G401.6 (cell line): ENCODE measurements around the gene CSK.
A peak's percentile ranks its signal among the peaks of the same experiment; 100 is the strongest.

Source experiments
- FAIRE-seq: peaks from 2 replicates; lab custom pipeline; 2012; peaks lifted over from hg19 to GRCh38; lab: Jason Lieb, UNC

The CSK gene

GRCh38 chr15:74801311-74801997 is 19.6 kb downstream of the CSK start:
- no peak for FAIRE-seq

- FAIRE-seq: no peak
Observed at GRCh38 chr15:74802290-74802689, 20.4 kb downstream of the CSK start.

- FAIRE-seq: no peak
Observed at GRCh38 chr15:74802862-74803447, 21.1 kb downstream of the CSK start.

- no peak for FAIRE-seq
Observed at GRCh38 chr15:74804935-74805334, 23.1 kb downstream of the CSK start.

GRCh38 chr15:74807282-74807681 is 25.4 kb downstream of the CSK start:
- FAIRE-seq: no peak

- FAIRE-seq: no peak
Observed at GRCh38 chr15:74808078-74808839, 26.4 kb downstream of the CSK start.

GRCh38 chr15:74808840-74809229 is 27.0 kb downstream of the CSK start:
- FAIRE-seq: no peak

DNA sequence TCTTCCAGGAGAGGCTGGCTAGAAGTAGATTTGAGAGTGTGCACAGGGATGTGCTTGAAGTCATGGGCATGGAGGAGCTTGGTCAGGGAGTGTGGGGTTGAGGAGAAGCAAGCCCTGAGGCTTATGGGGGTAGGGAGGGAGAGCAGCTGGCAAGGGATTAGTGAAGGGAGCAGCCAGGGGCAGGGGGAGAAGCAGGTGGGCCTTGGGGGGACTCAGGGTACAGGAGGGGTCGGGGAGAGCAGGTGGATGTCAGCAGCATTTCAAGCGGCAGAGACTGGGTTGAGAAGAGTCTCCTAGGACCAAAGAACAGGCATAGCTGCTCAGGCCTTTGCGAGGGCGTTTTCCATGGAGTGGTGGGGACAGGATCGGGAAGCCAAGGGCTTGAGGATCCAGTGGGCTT is 27.4 kb downstream of the CSK start:
- no peak for FAIRE-seq

- FAIRE-seq: peak; percentile 56
Observed at GRCh38 chr15:74809956-74810355, 28.1 kb downstream of the CSK start.

DNA sequence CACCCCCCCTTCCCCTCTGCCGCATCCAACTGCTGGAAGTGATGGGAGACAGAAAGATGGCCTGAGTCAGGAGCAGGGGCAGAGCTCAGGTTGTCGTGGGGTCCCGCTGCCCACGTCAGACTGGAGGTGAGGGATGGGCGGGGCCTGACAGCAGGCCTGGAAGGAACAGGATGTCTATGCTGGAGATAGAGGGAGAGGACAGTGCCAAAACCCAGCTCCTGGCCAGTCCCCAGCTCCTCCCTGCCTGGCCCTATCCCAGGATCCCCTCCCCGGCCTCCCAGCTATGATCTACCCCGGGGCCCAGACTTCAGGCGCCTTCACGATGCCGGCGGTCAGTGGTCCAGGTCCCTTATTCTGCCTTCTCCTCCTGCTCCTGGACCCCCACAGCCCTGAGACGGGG is 30.7 kb downstream of the CSK start, which contains the start of gene LMAN1L:
Gene LMAN1L (plus strand): TSS at position 303 of the 400 bp plus-strand sequence. CDS start 20 bp downstream, at position 323.
- no peak for FAIRE-seq

DNA sequence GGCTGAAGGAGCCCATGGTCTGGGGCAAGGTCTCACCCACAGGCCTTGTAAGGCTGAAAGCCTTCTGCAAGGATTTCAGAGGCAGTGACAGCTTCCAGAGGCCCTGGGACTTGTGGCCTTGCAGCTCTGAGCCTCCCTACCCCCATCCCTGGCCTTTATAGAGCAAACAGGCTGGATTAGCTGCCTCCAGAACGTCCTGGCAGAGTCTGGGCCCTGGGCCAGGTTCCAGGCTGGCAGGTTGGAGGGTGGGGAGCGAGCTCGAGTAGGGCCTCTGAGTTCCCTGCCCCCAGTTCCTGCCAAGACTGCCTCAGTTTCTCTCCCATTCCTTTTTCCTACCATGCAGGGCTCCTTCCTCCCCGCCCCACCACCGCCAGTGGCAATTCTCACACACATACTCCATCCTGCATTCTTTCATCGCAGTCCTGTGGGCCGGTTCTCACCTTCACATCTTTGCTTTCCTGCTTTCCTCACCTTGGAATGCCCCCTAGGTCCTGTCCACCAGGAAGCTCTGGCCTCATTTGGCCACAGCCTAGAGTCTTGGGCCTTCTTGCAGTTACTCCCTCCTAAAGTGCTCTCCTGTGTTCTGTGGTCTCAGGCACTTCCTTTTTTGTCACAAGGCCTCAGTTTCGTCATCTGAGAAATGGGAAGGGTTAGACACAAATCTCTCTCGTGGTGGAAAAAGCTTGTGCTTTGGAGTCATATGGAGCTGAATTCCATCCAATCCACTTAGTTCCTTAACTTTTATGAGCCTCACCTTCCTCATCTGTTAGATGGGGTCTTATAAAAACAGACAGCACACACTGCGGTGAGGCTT is 33.4 kb downstream of the CSK start:
- no peak for FAIRE-seq

GRCh38 chr15:74815961-74816360 is 34.1 kb downstream of the CSK start:
- no peak for FAIRE-seq

GRCh38 chr15:74816624-74817369 is 34.9 kb downstream of the CSK start:
- no peak for FAIRE-seq

- no peak for FAIRE-seq
Observed at GRCh38 chr15:74817370-74817737, 35.5 kb downstream of the CSK start.

DNA sequence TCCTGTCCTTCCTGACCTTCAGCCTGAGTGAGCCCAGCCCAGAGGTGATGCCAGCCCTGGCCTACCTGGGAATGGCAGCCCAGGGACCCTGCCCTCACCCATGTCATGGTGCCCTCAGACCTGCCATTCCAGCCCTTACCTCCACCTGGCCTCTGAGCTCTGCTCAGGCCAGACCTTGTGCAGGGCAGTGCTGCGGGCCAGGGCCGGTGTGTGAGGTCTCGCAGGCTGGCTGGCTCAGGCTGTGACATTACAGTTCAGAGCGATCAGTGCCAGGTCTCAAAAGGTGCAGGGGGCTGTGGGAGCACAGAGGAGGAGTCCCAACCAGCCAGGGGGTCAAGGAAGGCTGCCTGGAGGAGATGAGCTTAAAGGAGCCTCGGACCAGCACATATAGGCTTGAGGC is 38.2 kb downstream of the CSK start:
- FAIRE-seq: no peak

DNA sequence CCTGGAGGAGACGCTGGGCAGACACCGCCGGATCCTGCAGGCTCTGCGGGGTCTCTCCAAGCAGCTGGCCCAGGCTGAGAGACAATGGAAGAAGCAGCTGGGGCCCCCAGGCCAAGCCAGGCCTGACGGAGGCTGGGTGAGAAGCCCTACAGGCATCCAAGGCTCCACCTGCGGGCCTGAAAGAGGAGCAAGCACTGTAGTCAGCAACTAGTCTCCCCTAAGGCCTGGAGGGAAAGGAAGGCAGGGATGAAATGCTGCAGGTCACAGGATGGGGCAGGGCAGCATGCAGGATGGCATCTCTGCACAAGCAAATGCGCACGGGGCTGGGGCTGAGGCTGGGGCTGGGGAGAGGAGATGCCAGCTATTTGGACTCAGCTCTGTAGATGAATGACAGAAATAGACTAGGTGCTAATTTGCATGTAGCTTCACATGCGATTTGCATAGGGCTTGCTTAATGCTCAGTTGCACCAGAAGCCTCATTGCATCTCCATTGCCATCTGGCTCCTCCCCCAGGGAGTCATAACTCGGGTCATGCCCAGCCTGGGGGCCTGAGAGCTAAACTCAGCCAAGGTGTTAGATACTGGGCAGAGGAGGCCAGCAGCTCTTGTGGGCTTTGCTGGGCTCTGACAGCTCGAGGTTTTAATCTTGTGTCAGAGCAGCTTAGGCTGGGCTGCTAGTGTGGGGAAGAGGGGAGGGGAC is 39.4 kb downstream of the CSK start:
- no peak for FAIRE-seq

GRCh38 chr15:74821790-74822158 is 39.9 kb downstream of the CSK start:
- no peak for FAIRE-seq

DNA sequence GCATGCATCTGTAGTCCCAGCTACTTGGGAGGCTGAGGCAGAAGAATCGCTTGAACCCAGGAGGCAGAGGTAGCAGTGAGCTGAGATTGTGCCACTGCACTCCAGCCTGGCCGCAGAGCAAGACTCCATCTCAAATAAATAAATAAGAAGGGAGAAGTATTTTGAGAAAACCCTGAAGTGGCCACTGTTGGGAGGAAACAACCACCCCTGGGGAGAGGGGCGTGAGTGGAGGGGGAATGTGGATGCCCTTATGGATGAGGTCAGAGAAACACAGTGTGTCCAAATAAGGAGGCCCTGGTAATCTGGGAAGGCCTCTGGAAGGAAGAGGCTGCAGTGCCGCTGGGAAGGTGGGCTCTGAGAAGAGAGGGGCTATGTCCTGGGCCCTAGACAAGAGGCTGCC is 40.4 kb downstream of the CSK start:
- no peak for FAIRE-seq

GRCh38 chr15:74823324-74823723 is 41.4 kb downstream of the CSK start:
- FAIRE-seq: no peak

GRCh38 chr15:74824976-74825375 is 43.1 kb downstream of the CSK start:
- no peak for FAIRE-seq

- no peak for FAIRE-seq
Observed at GRCh38 chr15:74825866-74826265, 44.0 kb downstream of the CSK start.
